Lung (tissue), 12 donors: Measurements from ENCODE around the gene PLB1. TPM values are rescaled to one million over a fixed set of nuclear protein-coding genes. Genes with fewer than 3 reads are reported as not detected.

ENCODE experiments used
- ATAC-seq: fragments of 200-7000 bp; cut with Tn5 transposase; one replicate; pipeline ENCODE4 v1.9.1; 2020; ENCODE audit warnings: moderate number of reproducible peaks; ENCODE audit not compliant: insufficient read depth, low FRiP score
- DNase-seq, 3 donors: peaks; one replicate each; pipeline ENCODE4 v3.0.0-alpha.2; 2013 to 2017
- H3K27ac ChIP-seq, 2 donors: one replicate each; pipeline ENCODE4 v1.5.1; 2013; ENCODE audit warnings: mild to moderate bottlenecking in 2 of 2, moderate library complexity in 2 of 2, control low read depth in 1 of 2, inconsistent platforms in 1 of 2, low read depth in 1 of 2, low read length in 1 of 2
- H3K27me3 ChIP-seq, 3 donors: one replicate each; pipeline ENCODE4 v1.5.1; 2013; ENCODE audit warnings: low read length in 2 of 3; ENCODE audit not compliant: control insufficient read depth in 3 of 3, insufficient read depth in 3 of 3
- H3K36me3 ChIP-seq, 4 donors: one replicate each; pipeline ENCODE4 v1.5.1; 2013; ENCODE audit warnings: low read length in 4 of 4, mild to moderate bottlenecking in 1 of 4, moderate library complexity in 1 of 4; ENCODE audit not compliant: control insufficient read depth in 4 of 4, insufficient read depth in 4 of 4
- H3K4me1 ChIP-seq, 5 donors: one replicate each; pipeline ENCODE4 v1.5.1; 2013; ENCODE audit warnings: low read length in 5 of 5, mild to moderate bottlenecking in 2 of 5, moderate library complexity in 1 of 5; ENCODE audit not compliant: control insufficient read depth in 5 of 5, insufficient read depth in 5 of 5
- H3K4me3 ChIP-seq: one replicate; pipeline ENCODE4 v1.5.1; 2013; ENCODE audit warnings: mild to moderate bottlenecking, control low read depth, moderate library complexity
- H3K9ac ChIP-seq, 2 donors: one replicate each; pipeline ENCODE4 v1.5.1; 2013; ENCODE audit warnings: low read length in 2 of 2, control low read depth in 1 of 2; ENCODE audit not compliant: insufficient read depth in 1 of 2
- H3K9me3 ChIP-seq, 4 donors: one replicate each; pipeline ENCODE4 v1.5.1; 2013; ENCODE audit warnings: low read length in 3 of 4, mild to moderate bottlenecking in 1 of 4, moderate library complexity in 1 of 4; ENCODE audit not compliant: control insufficient read depth in 4 of 4, insufficient read depth in 3 of 4
- CTCF ChIP-seq: IDR thresholded peaks from 2 replicates; pipeline ENCODE4 v1.5.1; 2012; ENCODE audit warnings: mild to moderate bottlenecking; ENCODE audit errors: control extremely low read depth, extremely low read depth
- WGBS, 2 donors: extraction: QIAGEN DNeasy Blood & Tissue Kit; methylation state at CpG; one replicate each; pipeline ENCODE4 v1.1.7; 2013; 5-methylcytosine and 5-hydroxymethylcytosine counted together
- polyA plus RNA-seq, 2 donors: library from polyadenylated mRNA; stranded (reverse); fragments of 200-250 nt; gene quantifications; one replicate each; pipeline ENCODE4 v1.2.1, GENCODE V29; 2013
- total RNA-seq, 2 donors: library from RNA; depleted of rRNA in 1 of 2; stranded (reverse); fragments of >200 nt in 1 of 2; gene quantifications; one replicate each; pipeline ENCODE4 v1.2.1, GENCODE V29; 2014 to 2021
- donor health status: control.
- donor health status: control.
- donor health status: Bipolar disorder and iron deficiency.
- donor health status: healthy.
- donor health status: DM: yes; HTN: yes; CAD: no.

The PLB1 gene
- total and polyA plus RNA-seq, 4 donors = 1.0 to 10.3 (median 6.7) TPM

GRCh38 chr2:28570431-28570830 lies 74.6 kb downstream of the PLB1 start:
- peaks cover 0 to 8% (median 0%) of the 10 kb centered on the region in 5 donors for H3K4me1 ChIP-seq
- ATAC-seq (no peak), DNase-seq (no peak)
- no peak overlapping the region for H3K9ac ChIP-seq
- no peak overlapping the region for H3K4me3 ChIP-seq
- TF ChIP-seq CTCF = no peak
- H3K27ac ChIP-seq = no peak overlapping the region
- no peaks in the 10 kb centered on the region for H3K36me3 ChIP-seq
- H3K9me3 ChIP-seq = no peaks in the 10 kb centered on the region
- H3K27me3 ChIP-seq = no peaks in the 10 kb centered on the region
- WGBS, 2 donors = 93 to 94% methylated on average over 6 of the region's 6 CpGs

- DNase-seq = no peak
- WGBS, 2 donors = 85 to 89% methylated on average over 5 of the region's 5 CpGs
- no peaks in the 10 kb centered on the region for H3K4me1 ChIP-seq
- H3K9ac ChIP-seq = no peak overlapping the region
- H3K27me3 ChIP-seq = no peaks in the 10 kb centered on the region
- TF ChIP-seq CTCF = no peak
- no peaks in the 10 kb centered on the region for H3K9me3 ChIP-seq
- no peak for ATAC-seq
- H3K27ac ChIP-seq = no peak overlapping the region
- H3K4me3 ChIP-seq = no peak overlapping the region
- no peaks in the 10 kb centered on the region for H3K36me3 ChIP-seq
Measured at GRCh38 chr2:28576714-28577113, 80.9 kb downstream of the PLB1 start.

- no peaks in the 10 kb centered on the region for H3K4me1 ChIP-seq
- DNase-seq (no peak), ATAC-seq (no peak)
- no peak overlapping the region for H3K4me3 ChIP-seq
- no peaks in the 10 kb centered on the region for H3K9me3 ChIP-seq
- WGBS, 2 donors = 90 to 92% methylated on average over 16 of the region's 16 CpGs
- H3K27ac ChIP-seq = no peak overlapping the region
- TF ChIP-seq CTCF = no peak
- no peaks in the 10 kb centered on the region for H3K27me3 ChIP-seq
- H3K9ac ChIP-seq = no peak overlapping the region
- H3K36me3 ChIP-seq = no peaks in the 10 kb centered on the region
Measured at GRCh38 chr2:28577791-28578680, 82.2 kb downstream of the PLB1 start.
